ENCODE results near the gene GPR137.

GRCh38 chr11:64289002-64289564, 3.4 kb downstream of the GPR137 start:
- no peak for TF ChIP-seq POLR2AphosphoS5 (IDR thresholded peaks at IDR 0.05)
- no peak for TF ChIP-seq EP300 (IDR thresholded peaks at IDR 0.05)
- no peak for TF ChIP-seq CTCF (IDR thresholded peaks at IDR 0.05)

All from suprapubic skin (tissue), 4 donors.